Mucosa of rectum (tissue), 2 donors: Measurements from ENCODE around the gene MAGOHB.
"Not testable (repeated sequence)": the region's sequence is repeated elsewhere in the genome, so short reads cannot be mapped to it uniquely, and the experiment has no call there.

Experiments used
- H3K27ac ChIP-seq, 2 donors: one replicate each; pipeline ENCODE4 v1.7.0; 2013; ENCODE audit warnings: inconsistent platforms in 2 of 2, low read depth in 2 of 2, low read length in 2 of 2
- H3K27me3 ChIP-seq, 2 donors: one replicate each; pipeline ENCODE4 v1.7.0; 2013; ENCODE audit warnings: low read length in 2 of 2; ENCODE audit not compliant: control insufficient read depth in 2 of 2, insufficient read depth in 2 of 2
- H3K36me3 ChIP-seq, 2 donors: one replicate each; pipeline ENCODE4 v1.7.0; 2013; ENCODE audit warnings: low read length in 2 of 2; ENCODE audit not compliant: control insufficient read depth in 2 of 2, insufficient read depth in 2 of 2
- H3K4me1 ChIP-seq, 2 donors: one replicate each; pipeline ENCODE4 v1.7.0; 2013; ENCODE audit warnings: low read length in 2 of 2, mild to moderate bottlenecking in 1 of 2; ENCODE audit not compliant: control insufficient read depth in 2 of 2, insufficient read depth in 2 of 2
- H3K4me3 ChIP-seq, 2 donors: one replicate each; pipeline ENCODE4 v1.7.0; 2013; ENCODE audit warnings: low read length in 2 of 2
- H3K9ac ChIP-seq, 2 donors: one replicate each; pipeline ENCODE4 v1.7.0; 2013; ENCODE audit warnings: low read length in 2 of 2, low read depth in 1 of 2, mild to moderate bottlenecking in 1 of 2
- H3K9me3 ChIP-seq, 2 donors: one replicate each; pipeline ENCODE4 v1.7.0; 2013; ENCODE audit warnings: low read length in 2 of 2; ENCODE audit not compliant: control insufficient read depth in 2 of 2
- donor health status: healthy.
- donor health status: Normal muscosa, but diverticular disease.

MAGOHB gene

GRCh38 chr12:10613349-10614055 is at the start of gene MAGOHB:
Gene MAGOHB (minus strand): TSS chr12:10613609. CDS start chr12:10613532, 77 bp downstream.
- Histone ChIP-seq H3K36me3 (peaks cover 5 to 8% of the 10 kb centered on the region in 2 donors), H3K4me1 (peaks cover 10 to 12% of the 10 kb centered on the region in 2 donors), H3K27me3 (no peaks in the 10 kb centered on the region), H3K9ac (peak within 1 kb of the TSS; percentile 87 to 95), H3K27ac (peak within 1 kb of the TSS; percentile 78 to 82), H3K9me3 (no peaks in the 10 kb centered on the region), H3K4me3 (peak within 1 kb of the TSS; percentile 83 to 86)

- H3K27me3 ChIP-seq, result no peaks in the 10 kb centered on the region
- H3K4me1 ChIP-seq, result peaks cover 5 to 23% of the 10 kb centered on the region in 2 donors
- H3K4me3 ChIP-seq, result no peak overlapping the region
- H3K9me3 ChIP-seq, result peaks cover 0 to 2% of the 10 kb centered on the region in 2 donors
- no peak overlapping the region for H3K9ac ChIP-seq
- H3K36me3 ChIP-seq, result no peaks in the 10 kb centered on the region
- H3K27ac ChIP-seq, result peak overlapping the region in 1 of 2 donors; percentile 55
Observed at GRCh38 chr12:10661338-10661737, 47.9 kb upstream of the MAGOHB start.

- no peak overlapping the region for H3K4me3 ChIP-seq
- H3K4me1 ChIP-seq, result peaks cover 0 to 12% of the 10 kb centered on the region in 2 donors
- H3K27ac ChIP-seq, result no peak overlapping the region
Observed at GRCh38 chr12:10654003-10654402, 40.6 kb upstream of the MAGOHB start.

GRCh38 chr12:10652192-10652591 is 38.8 kb upstream of the MAGOHB start:
- H3K36me3 ChIP-seq, result no peaks in the 10 kb centered on the region
- no peak overlapping the region for H3K9ac ChIP-seq
- H3K27me3 ChIP-seq, result no peaks in the 10 kb centered on the region
- no peak overlapping the region for H3K4me3 ChIP-seq
- H3K27ac ChIP-seq, result peak overlapping the region in 1 of 2 donors; percentile 35
- H3K9me3 ChIP-seq, result peaks cover 0 to 2% of the 10 kb centered on the region in 2 donors
- H3K4me1 ChIP-seq, result peaks cover 0 to 12% of the 10 kb centered on the region in 2 donors

More at GRCh38 chr12:10654003-10654402, 40.6 kb upstream of the MAGOHB start:
- H3K9me3 ChIP-seq, result peaks cover 0 to 2% of the 10 kb centered on the region in 2 donors
- H3K9ac ChIP-seq, result no peak overlapping the region
- no peaks in the 10 kb centered on the region for H3K36me3 ChIP-seq
- no peaks in the 10 kb centered on the region for H3K27me3 ChIP-seq

GRCh38 chr12:10646576-10646975 is 33.2 kb upstream of the MAGOHB start:
- H3K36me3 ChIP-seq, result not testable (repeated sequence)
- peaks cover 6 to 19% of the 10 kb centered on the region in 2 donors for H3K4me1 ChIP-seq

GRCh38 chr12:10645910-10646309 is 32.5 kb upstream of the MAGOHB start:
- no peak overlapping the region for H3K4me3 ChIP-seq
- H3K36me3 ChIP-seq, result no peaks in the 10 kb centered on the region
- H3K4me1 ChIP-seq, result peaks cover 10 to 21% of the 10 kb centered on the region in 2 donors
- no peaks in the 10 kb centered on the region for H3K27me3 ChIP-seq
- H3K9me3 ChIP-seq, result no peaks in the 10 kb centered on the region
- no peak overlapping the region for H3K27ac ChIP-seq
- no peak overlapping the region for H3K9ac ChIP-seq

More at GRCh38 chr12:10646576-10646975, 33.2 kb upstream of the MAGOHB start:
- H3K4me3 ChIP-seq, H3K27ac ChIP-seq, H3K27me3 ChIP-seq, H3K9ac ChIP-seq, H3K9me3 ChIP-seq: not testable (repeated sequence)

- Histone ChIP-seq H3K36me3 (no peaks in the 10 kb centered on the region), H3K9me3 (no peaks in the 10 kb centered on the region), H3K9ac (peak overlapping the region in 1 of 2 donors; percentile 28), H3K4me3 (no peak overlapping the region), H3K27me3 (no peaks in the 10 kb centered on the region), H3K4me1 (peaks cover 17 to 41% of the 10 kb centered on the region in 2 donors), H3K27ac (peak overlapping the region; percentile 63 to 67)
Observed at GRCh38 chr12:10641735-10642500, 28.5 kb upstream of the MAGOHB start.

GRCh38 chr12:10638728-10639127 is 25.3 kb upstream of the MAGOHB start:
- Histone ChIP-seq H3K27ac (peak overlapping the region; percentile 61 to 70), H3K27me3 (no peaks in the 10 kb centered on the region), H3K4me1 (peaks cover 28 to 55% of the 10 kb centered on the region in 2 donors), H3K4me3 (peak overlapping the region in 1 of 2 donors; percentile 18), H3K36me3 (peaks cover 0 to 2% of the 10 kb centered on the region in 2 donors), H3K9me3 (no peaks in the 10 kb centered on the region), H3K9ac (no peak overlapping the region)

- Histone ChIP-seq H3K4me3 (peak overlapping the region in 1 of 2 donors; percentile 9), H3K27ac (peak overlapping the region; percentile 76 to 82), H3K27me3 (no peaks in the 10 kb centered on the region), H3K4me1 (peaks cover 22 to 44% of the 10 kb centered on the region in 2 donors), H3K9ac (peak overlapping the region in 1 of 2 donors; percentile 17), H3K9me3 (no peaks in the 10 kb centered on the region), H3K36me3 (peaks cover 0 to 2% of the 10 kb centered on the region in 2 donors)
Observed at GRCh38 chr12:10636611-10637010, 23.2 kb upstream of the MAGOHB start.

GRCh38 chr12:10636124-10636523 is 22.7 kb upstream of the MAGOHB start:
- H3K27me3 ChIP-seq, result no peaks in the 10 kb centered on the region
- peaks cover 2% of the 10 kb centered on the region in 2 donors for H3K36me3 ChIP-seq
- H3K4me3 ChIP-seq, result peak overlapping the region in 1 of 2 donors; percentile 33
- H3K4me1 ChIP-seq, result peaks cover 18 to 40% of the 10 kb centered on the region in 2 donors
- H3K9me3 ChIP-seq, result no peaks in the 10 kb centered on the region
- peak overlapping the region; percentile 76 to 82 for H3K27ac ChIP-seq
- no peak overlapping the region for H3K9ac ChIP-seq
